ENCODE results near the gene ABCG5. TPM values are rescaled to one million over a fixed set of nuclear protein-coding genes. Genes with fewer than 3 reads are reported as not detected.

Gene ABCG5
- total RNA-seq: 3.8 and 5.4 TPM in 2 replicates
- polyA plus RNA-seq: 1.8 and 5.4 TPM in 2 replicates

- no peaks in the 10 kb centered on the region for H3K9me3 ChIP-seq (ENCODE audit: low read depth)
- no peaks in the 10 kb centered on the region for H3K36me3 ChIP-seq (replicated peaks; ENCODE audit: insufficient read depth, low read depth)
- no peak within 1 kb of the TSS for H3K4me2 ChIP-seq
- TF ChIP-seq CTCF (IDR thresholded peaks at IDR 0.05; ENCODE audit: poor library complexity) (no peak), EZH2phosphoT487 (IDR thresholded peaks at IDR 0.05; ENCODE audit: low read depth, severe bottlenecking, unreplicated experiment) (no peak), EZH2 (IDR thresholded peaks at IDR 0.05; ENCODE audit: borderline replicate concordance) (no peak)
- no peak within 1 kb of the TSS for H3K27ac ChIP-seq
- H3K4me3 ChIP-seq: no peak within 1 kb of the TSS
- no peaks in the 10 kb centered on the region for H3K79me2 ChIP-seq
- no peaks in the 10 kb centered on the region for H3K4me1 ChIP-seq (ENCODE audit: insufficient read depth)
- no peak for DNase-seq (ENCODE audit: low spot score)
- no peaks in the 10 kb centered on the region for H4K20me1 ChIP-seq (ENCODE audit: insufficient read depth, poor library complexity, severe bottlenecking)
- no peaks in the 10 kb centered on the region for H3K9me2 ChIP-seq (replicated peaks; ENCODE audit: insufficient read depth)
- H2AFZ ChIP-seq: no peak within 1 kb of the TSS
- no peaks in the 10 kb centered on the region for H3K27me3 ChIP-seq
- WGBS (ENCODE audit: low lambda C conversion rate, missing lambda C conversion rate): 78% methylated on average over 20 of the region's 20 CpGs
Observed at GRCh38 chr2:43838560-43839267, at the start of gene ABCG5, which contains the start of gene ABCG8. Gene ABCG5 (minus strand): TSS chr2:43838839. CDS start chr2:43838679, 160 bp downstream. Gene ABCG8 (plus strand): TSS chr2:43838971. CDS start chr2:43839054, 83 bp downstream.

- no peak overlapping the region for H3K27ac ChIP-seq
- no peaks in the 10 kb centered on the region for H4K20me1 ChIP-seq (ENCODE audit: insufficient read depth, poor library complexity, severe bottlenecking)
- TF ChIP-seq CTCF (IDR thresholded peaks at IDR 0.05; ENCODE audit: poor library complexity) (no peak), EZH2 (IDR thresholded peaks at IDR 0.05; ENCODE audit: borderline replicate concordance) (no peak)
- no peaks in the 10 kb centered on the region for H3K79me2 ChIP-seq
- H3K9me3 ChIP-seq (ENCODE audit: low read depth): no peaks in the 10 kb centered on the region
- H2AFZ ChIP-seq: no peak overlapping the region
- WGBS (ENCODE audit: low lambda C conversion rate, missing lambda C conversion rate): 97% methylated on average over 7 of the region's 7 CpGs
- H3K36me3 ChIP-seq (replicated peaks; ENCODE audit: insufficient read depth, low read depth): no peaks in the 10 kb centered on the region
- no peaks in the 10 kb centered on the region for H3K9me2 ChIP-seq (replicated peaks; ENCODE audit: insufficient read depth)
- DNase-seq (ENCODE audit: low spot score): no peak
- H3K4me3 ChIP-seq: no peak overlapping the region
- no peaks in the 10 kb centered on the region for H3K27me3 ChIP-seq
- peaks cover under 1% of the 10 kb centered on the region for H3K4me1 ChIP-seq (ENCODE audit: insufficient read depth)
- no peak overlapping the region for H3K4me2 ChIP-seq
Observed at GRCh38 chr2:43887176-43887575, 48.5 kb upstream of the ABCG5 start.

- H3K4me1 ChIP-seq (ENCODE audit: insufficient read depth): peaks cover 10% of the 10 kb centered on the region
- DNase-seq (ENCODE audit: low spot score): no peak
- H3K4me3 ChIP-seq: no peak overlapping the region
- H3K9me3 ChIP-seq (ENCODE audit: low read depth): no peaks in the 10 kb centered on the region
- WGBS (ENCODE audit: low lambda C conversion rate, missing lambda C conversion rate): 79% methylated on average over 7 of the region's 7 CpGs
- H3K27me3 ChIP-seq: no peaks in the 10 kb centered on the region
- peak overlapping the region; percentile 10 for H3K4me2 ChIP-seq
- no peaks in the 10 kb centered on the region for H3K36me3 ChIP-seq (replicated peaks; ENCODE audit: insufficient read depth, low read depth)
- H3K27ac ChIP-seq: no peak overlapping the region
- no peak overlapping the region for H2AFZ ChIP-seq
- no peaks in the 10 kb centered on the region for H3K79me2 ChIP-seq
- TF ChIP-seq EZH2 (IDR thresholded peaks at IDR 0.05; ENCODE audit: borderline replicate concordance) (no peak), EZH2phosphoT487 (IDR thresholded peaks at IDR 0.05; ENCODE audit: low read depth, severe bottlenecking, unreplicated experiment) (no peak), CTCF (IDR thresholded peaks at IDR 0.05; ENCODE audit: poor library complexity) (no peak)
- H4K20me1 ChIP-seq (ENCODE audit: insufficient read depth, poor library complexity, severe bottlenecking): no peaks in the 10 kb centered on the region
- H3K9me2 ChIP-seq (replicated peaks; ENCODE audit: insufficient read depth): no peaks in the 10 kb centered on the region
Observed at GRCh38 chr2:43885132-43885632, 46.5 kb upstream of the ABCG5 start.
